PC-3 (cell line): Measurements from ENCODE around the gene SNRNP35. TPM values are rescaled to one million over a fixed set of nuclear protein-coding genes. Genes with fewer than 3 reads are reported as not detected.

Experiments used
- ATAC-seq: fragments of 200-7000 bp; cut with Tn5 transposase; 2 replicates; pipeline ENCODE4 v1.9.1; 2020; ENCODE audit warnings: mild to moderate bottlenecking, moderate library complexity
- BruUV-seq: library from RNA; stranded (reverse); fragments of 400-500 nt; replicated peaks from 2 replicates; lab custom pipeline; 2021; lab: Mats Ljungman, UMichigan
- CTCF ChIA-PET: fragments of 300-600 bp; sonication (Branson Sonifier 250); formaldehyde crosslinking; loops from one replicate; lab custom pipeline; 2022; ENCODE audit warnings: antibody characterized with exemption; lab: Charles Lee
- POLR2A ChIA-PET: fragments of 300-600 bp; sonication (Branson Sonifier 250); formaldehyde crosslinking; loops from one replicate; lab custom pipeline; 2022; ENCODE audit warnings: antibody characterized with exemption; ENCODE audit not compliant: unreplicated experiment; lab: Charles Lee
- DNase-seq: peaks from one replicate; pipeline ENCODE4 v3.0.0-alpha.2; 2015
- H2AFZ ChIP-seq: fragments of 300-600 bp; sonication (generic); 2 replicates; pipeline ENCODE4 v1.6.0; 2016; ENCODE audit warnings: antibody characterized with exemption, low read length
- H3F3A ChIP-seq: fragments of 300-600 bp; sonication (generic); one replicate; pipeline ENCODE4 v1.6.0; 2017; ENCODE audit warnings: antibody characterized with exemption, low read length, control low read depth, mild to moderate bottlenecking; ENCODE audit not compliant: unreplicated experiment
- H3K27ac ChIP-seq: fragments of 300-600 bp; sonication (generic); 2 replicates; pipeline ENCODE4 v1.5.1; 2016; ENCODE audit warnings: mild to moderate bottlenecking, low read length
- H3K27me3 ChIP-seq: fragments of 300-600 bp; sonication (generic); 2 replicates; pipeline ENCODE4 v1.6.1; 2016; ENCODE audit warnings: low read length, mixed read lengths
- H3K36me3 ChIP-seq: fragments of 300-600 bp; sonication (generic); 2 replicates; pipeline ENCODE4 v1.6.1; 2016; ENCODE audit warnings: low read depth, mixed run types, low read length, mixed read lengths
- H3K4me1 ChIP-seq: fragments of 300-600 bp; sonication (generic); 2 replicates; pipeline ENCODE4 v1.5.1; 2016; ENCODE audit warnings: low read length; ENCODE audit not compliant: insufficient read depth
- H3K4me2 ChIP-seq: fragments of 300-600 bp; sonication (generic); 2 replicates; pipeline ENCODE4 v1.6.0; 2016; ENCODE audit warnings: low read length
- H3K4me3 ChIP-seq: fragments of 300-600 bp; sonication (generic); 2 replicates; pipeline ENCODE4 v1.5.1; 2016; ENCODE audit warnings: mild to moderate bottlenecking, low read length, mixed read lengths
- H3K79me2 ChIP-seq: fragments of 300-600 bp; sonication (generic); 2 replicates; pipeline ENCODE4 v1.6.1; 2017; ENCODE audit warnings: low read length, mixed read lengths
- H3K9ac ChIP-seq: fragments of 300-600 bp; sonication (generic); 2 replicates; pipeline ENCODE4 v1.6.0; 2016; ENCODE audit warnings: mild to moderate bottlenecking, low read length
- H3K9me2 ChIP-seq: fragments of 300-600 bp; sonication (generic); replicated peaks from 2 replicates; pipeline ENCODE4 v1.6.1; 2016; ENCODE audit warnings: mixed run types, low read length, mixed read lengths
- H3K9me3 ChIP-seq: fragments of 300-600 bp; sonication (generic); 2 replicates; pipeline ENCODE4 v1.6.1; 2016; ENCODE audit warnings: low read length, mixed read lengths
- H4K20me1 ChIP-seq: fragments of 300-600 bp; sonication (generic); 2 replicates; pipeline ENCODE4 v1.6.1; 2016; ENCODE audit warnings: low read length, mixed read lengths
- EZH2 ChIP-seq: fragments of 300-600 bp; sonication (generic); IDR thresholded peaks from one replicate; pipeline ENCODE4 v1.6.1; 2017; ENCODE audit warnings: antibody characterized with exemption, mild to moderate bottlenecking, low read length; ENCODE audit not compliant: unreplicated experiment
- EZH2phosphoT487 ChIP-seq: fragments of 300-600 bp; sonication (generic); IDR thresholded peaks from 2 replicates; pipeline ENCODE4 v1.6.1; 2018; ENCODE audit warnings: mild to moderate bottlenecking, antibody characterized with exemption, low read length, borderline replicate concordance
- intact Hi-C: fragments of 100-400 bp; cut with micrococcal nuclease; formaldehyde crosslinking; loops from 2 replicates; pipeline ENCODE4 v1.9.0; 2023
- total RNA-seq: library from RNA; depleted of rRNA; stranded (reverse); fragments of >200 nt; gene quantifications from 2 replicates; pipeline ENCODE4 v1.2.3, GENCODE V29; 2014
- TF ChIP-seq, protein P1 (sequence below): fragments of 300-600 bp; sonication (generic); conservative IDR thresholded peaks from 2 replicates; pipeline ENCODE4 v1.5.1; 2017; ENCODE audit warnings: antibody characterized with exemption, low read depth, mild to moderate bottlenecking, low read length

The SNRNP35 gene
- total RNA-seq, 1 experiment from 2014 or later: 15.9 TPM

DNA sequence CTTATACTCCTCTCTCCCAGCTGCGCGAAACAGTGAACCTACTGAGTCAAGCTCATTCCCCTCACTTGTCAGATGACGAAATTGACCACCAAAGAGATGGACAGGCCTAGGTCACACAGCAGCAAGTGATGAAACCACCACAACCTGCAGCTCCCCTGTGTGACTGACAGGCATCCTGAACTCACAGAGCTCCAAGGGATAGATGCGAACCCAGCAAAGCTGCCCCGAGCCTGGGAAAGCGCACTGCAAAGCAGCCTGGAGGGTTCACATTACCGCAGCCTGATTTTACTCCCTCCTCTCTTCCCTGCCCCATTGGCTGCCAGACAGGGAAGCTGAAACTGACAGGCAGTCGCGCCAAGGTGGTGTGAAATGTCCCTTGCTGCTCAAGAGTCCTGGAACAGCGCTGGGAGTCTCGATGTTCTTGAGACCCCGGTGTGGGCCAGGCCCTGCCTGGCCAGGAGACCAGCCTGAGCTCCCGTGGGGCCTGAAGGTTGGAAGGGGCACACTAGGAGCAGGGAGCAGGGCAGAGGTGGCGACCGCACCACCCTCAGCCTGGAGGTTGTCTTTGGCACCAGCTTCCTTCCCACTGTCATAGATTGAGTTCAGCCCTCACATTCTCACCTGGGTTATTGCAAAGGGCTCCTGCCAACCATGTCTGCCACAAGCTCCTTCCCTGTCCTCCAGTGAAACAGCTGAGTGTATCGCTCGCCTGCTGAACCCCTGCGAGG is 36.3 kb downstream of the SNRNP35 start:
- DNase-seq: no peak
- no TSS peak for BruUV-seq
- Histone ChIP-seq H3K27me3 (no peaks in the 10 kb centered on the region), H2AFZ (no peak overlapping the region), H3K27ac (no peak overlapping the region), H3K79me2 (no peaks in the 10 kb centered on the region), H4K20me1 (no peaks in the 10 kb centered on the region), H3K36me3 (no peaks in the 10 kb centered on the region), H3K9ac (no peak overlapping the region), H3K9me3 (no peaks in the 10 kb centered on the region), H3K4me2 (no peak overlapping the region), H3K4me3 (no peak overlapping the region), H3K4me1 (no peaks in the 10 kb centered on the region), H3F3A (no peaks in the 10 kb centered on the region), H3K9me2 (no peaks in the 10 kb centered on the region)
- intact Hi-C loops: no loop called here
- ChIA-PET POLR2A (no interaction called here), CTCF (no interaction called here)
- TF ChIP-seq EZH2phosphoT487 (no peak), EZH2 (no peak)
- TF ChIP-seq, protein P1, sequence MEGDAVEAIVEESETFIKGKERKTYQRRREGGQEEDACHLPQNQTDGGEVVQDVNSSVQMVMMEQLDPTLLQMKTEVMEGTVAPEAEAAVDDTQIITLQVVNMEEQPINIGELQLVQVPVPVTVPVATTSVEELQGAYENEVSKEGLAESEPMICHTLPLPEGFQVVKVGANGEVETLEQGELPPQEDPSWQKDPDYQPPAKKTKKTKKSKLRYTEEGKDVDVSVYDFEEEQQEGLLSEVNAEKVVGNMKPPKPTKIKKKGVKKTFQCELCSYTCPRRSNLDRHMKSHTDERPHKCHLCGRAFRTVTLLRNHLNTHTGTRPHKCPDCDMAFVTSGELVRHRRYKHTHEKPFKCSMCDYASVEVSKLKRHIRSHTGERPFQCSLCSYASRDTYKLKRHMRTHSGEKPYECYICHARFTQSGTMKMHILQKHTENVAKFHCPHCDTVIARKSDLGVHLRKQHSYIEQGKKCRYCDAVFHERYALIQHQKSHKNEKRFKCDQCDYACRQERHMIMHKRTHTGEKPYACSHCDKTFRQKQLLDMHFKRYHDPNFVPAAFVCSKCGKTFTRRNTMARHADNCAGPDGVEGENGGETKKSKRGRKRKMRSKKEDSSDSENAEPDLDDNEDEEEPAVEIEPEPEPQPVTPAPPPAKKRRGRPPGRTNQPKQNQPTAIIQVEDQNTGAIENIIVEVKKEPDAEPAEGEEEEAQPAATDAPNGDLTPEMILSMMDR: no peak
- no peak for ATAC-seq

DNA sequence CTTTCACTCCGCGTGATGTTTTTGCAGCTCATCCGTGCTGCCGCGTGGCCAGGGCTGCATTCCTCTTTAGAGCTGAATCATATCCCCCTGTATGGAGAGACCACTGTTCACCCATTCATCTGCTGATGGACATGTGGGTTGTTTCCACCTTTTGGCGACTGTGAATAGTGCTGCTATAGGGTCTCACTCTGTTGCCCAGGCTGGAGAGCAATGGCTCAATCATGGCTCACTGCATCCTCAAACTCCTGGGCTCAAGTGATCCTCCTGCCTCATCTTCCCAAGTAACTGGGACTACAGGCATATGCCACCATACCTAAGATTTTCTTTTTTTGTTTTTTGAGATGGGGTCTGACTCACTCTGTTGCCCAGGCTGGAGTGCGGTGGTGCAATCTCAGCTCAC is 39.1 kb downstream of the SNRNP35 start:
- Histone ChIP-seq H3K4me3 (no peak overlapping the region), H3K9ac (no peak overlapping the region), H3F3A (no peaks in the 10 kb centered on the region), H3K27me3 (no peaks in the 10 kb centered on the region), H2AFZ (no peak overlapping the region), H4K20me1 (no peaks in the 10 kb centered on the region), H3K36me3 (no peaks in the 10 kb centered on the region), H3K9me3 (no peaks in the 10 kb centered on the region), H3K4me1 (no peaks in the 10 kb centered on the region), H3K9me2 (no peaks in the 10 kb centered on the region), H3K27ac (no peak overlapping the region), H3K79me2 (no peaks in the 10 kb centered on the region), H3K4me2 (no peak overlapping the region)
- ATAC-seq (no peak), DNase-seq (no peak)
- intact Hi-C loops: no loop called here
- POLR2A ChIA-PET: no interaction called here
- CTCF ChIA-PET: no interaction called here
- TF ChIP-seq, protein P1: no peak
- TF ChIP-seq EZH2phosphoT487 (no peak), EZH2 (no peak)
- no TSS peak for BruUV-seq

DNA sequence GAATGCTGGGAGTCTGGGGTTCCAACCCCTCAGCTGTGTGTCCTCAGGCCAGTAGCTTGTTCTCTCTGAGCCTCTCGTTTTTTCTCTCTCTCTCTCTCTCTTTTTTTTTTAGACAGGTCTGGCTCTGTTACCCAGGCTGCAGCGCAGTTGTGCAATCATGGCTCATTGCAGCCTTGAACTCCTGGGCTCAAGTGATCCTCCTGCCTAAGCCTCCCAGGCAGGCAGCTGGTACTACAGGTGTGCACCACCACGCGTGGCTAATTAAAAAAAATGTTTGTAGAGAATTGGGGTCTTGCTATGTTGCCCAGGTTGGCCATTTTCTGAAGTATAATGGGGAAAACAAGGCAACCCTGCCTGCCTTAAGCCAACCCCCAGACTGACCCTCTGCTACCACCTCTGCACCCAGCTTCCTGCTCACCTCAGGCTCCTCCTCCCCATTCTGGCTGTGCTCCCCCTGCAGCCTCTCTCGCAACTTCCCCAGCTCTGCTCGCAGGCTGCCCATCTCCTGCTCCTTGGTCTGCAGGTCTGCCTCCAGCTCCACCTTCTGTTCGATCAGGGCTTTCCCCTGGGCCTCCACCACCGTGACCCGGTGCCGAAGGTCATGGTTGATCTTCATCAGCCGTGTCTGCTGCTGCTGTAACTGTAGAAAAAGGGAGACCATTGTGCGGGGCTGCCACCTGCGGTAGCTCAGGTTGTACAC is 40.3 kb downstream of the SNRNP35 start:
- TF ChIP-seq EZH2: no peak
- TF ChIP-seq, protein P1: no peak
- TF ChIP-seq EZH2phosphoT487: no peak
- DNase-seq: no peak
- Histone ChIP-seq H3K9me2 (no peaks in the 10 kb centered on the region), H3K4me3 (no peak overlapping the region), H2AFZ (no peak overlapping the region), H3K27ac (no peak overlapping the region), H3K4me2 (no peak overlapping the region), H3K36me3 (no peaks in the 10 kb centered on the region), H3K9me3 (no peaks in the 10 kb centered on the region), H3K4me1 (no peaks in the 10 kb centered on the region), H3K79me2 (no peaks in the 10 kb centered on the region), H4K20me1 (no peaks in the 10 kb centered on the region), H3F3A (no peaks in the 10 kb centered on the region), H3K27me3 (no peaks in the 10 kb centered on the region), H3K9ac (no peak overlapping the region)
- POLR2A ChIA-PET: no interaction called here
- CTCF ChIA-PET: no interaction called here
- intact Hi-C loops: no loop called here
- no peak for ATAC-seq
- no TSS peak for BruUV-seq
